Measurements from ENCODE around the gene SEMA3D.

SEMA3D gene

GRCh38 chr7:84982199-84982598, 204.7 kb downstream of the SEMA3D start:
- H3K27ac ChIP-seq, result no peak overlapping the region
- TF ChIP-seq ZFX (IDR thresholded peaks at IDR 0.05; ENCODE audit: borderline replicate concordance), result no peak
- no peak for TF ChIP-seq CTCF (IDR thresholded peaks at IDR 0.05)

GRCh38 chr7:84981055-84981976, 205.5 kb downstream of the SEMA3D start:
- no peak for TF ChIP-seq CTCF (IDR thresholded peaks at IDR 0.05)
- TF ChIP-seq ZFX (IDR thresholded peaks at IDR 0.05; ENCODE audit: borderline replicate concordance), result no peak
- H3K27ac ChIP-seq, result no peak overlapping the region

- no peak overlapping the region for H3K27ac ChIP-seq
- no peak for TF ChIP-seq CTCF (IDR thresholded peaks at IDR 0.05)
- no peak for TF ChIP-seq ZFX (IDR thresholded peaks at IDR 0.05; ENCODE audit: borderline replicate concordance)
These were observed 211.2 kb downstream of the SEMA3D start for GRCh38 chr7:84975586-84976185.

GRCh38 chr7:84971360-84971759, 215.5 kb downstream of the SEMA3D start:
- H3K27ac ChIP-seq, result no peak overlapping the region
- TF ChIP-seq ZFX (IDR thresholded peaks at IDR 0.05; ENCODE audit: borderline replicate concordance) (no peak), CTCF (IDR thresholded peaks at IDR 0.05) (no peak)

GRCh38 chr7:84970670-84971069, 216.2 kb downstream of the SEMA3D start:
- TF ChIP-seq CTCF (IDR thresholded peaks at IDR 0.05), result no peak
- TF ChIP-seq ZFX (IDR thresholded peaks at IDR 0.05; ENCODE audit: borderline replicate concordance), result no peak
- no peak overlapping the region for H3K27ac ChIP-seq

GRCh38 chr7:84953234-84953633, 233.6 kb downstream of the SEMA3D start:
- no peak overlapping the region for H3K27ac ChIP-seq

More at GRCh38 chr7:84953234-84953633, 233.6 kb downstream of the SEMA3D start:
- TF ChIP-seq ZFX (IDR thresholded peaks at IDR 0.05; ENCODE audit: borderline replicate concordance), result no peak
- no peak for TF ChIP-seq CTCF (IDR thresholded peaks at IDR 0.05)

Data from 22Rv1 (cell line).